Activated T-cell treated with anti-CD3 and anti-CD28 coated beads, Interleukin-2, amount 50 U/mL, for 4 hours (primary cell): ENCODE measurements around the gene DNPH1. TPM values are rescaled to one million over a fixed set of nuclear protein-coding genes. Genes with fewer than 3 reads are reported as not detected.
A peak's percentile ranks its signal among the peaks of the same experiment; 100 is the strongest.

Experiments
- ATAC-seq, 2 donors: fragments of 200-7000 bp; cut with Tn5 transposase; one replicate each; pipeline ENCODE4 v1.10.0; 2021
- DNase-seq: peaks from one replicate; pipeline ENCODE4 v3.0.0-alpha.2; 2020
- H3K27me3 Mint-ChIP-seq: one replicate; pipeline ENCODE4 v1.8.0; 2021; ENCODE audit warnings: low read depth, mixed read lengths
- H3K36me3 Mint-ChIP-seq: one replicate; pipeline ENCODE4 v1.8.0; 2022; ENCODE audit warnings: mixed read lengths; ENCODE audit not compliant: insufficient read depth
- H3K4me1 Mint-ChIP-seq: one replicate; pipeline ENCODE4 v1.8.0; 2021; ENCODE audit warnings: low read depth, mixed read lengths
- H3K4me3 Mint-ChIP-seq: one replicate; pipeline ENCODE4 v1.8.0; 2021; ENCODE audit warnings: mild to moderate bottlenecking, moderate library complexity, mixed read lengths
- H3K9me3 Mint-ChIP-seq: one replicate; pipeline ENCODE4 v1.8.0; 2021; ENCODE audit warnings: mixed read lengths
- total RNA-seq, 3 donors: library from RNA; stranded (reverse); gene quantifications; one replicate each; pipeline ENCODE4 v1.2.1, GENCODE V29; 2021

Gene DNPH1
- total RNA-seq, 3 donors from 2014 or later: 27.5 to 52.1 (median 51.0) TPM

- Mint-ChIP-seq H3K36me3 (peaks cover 24% of the 10 kb centered on the region), H3K9me3 (no peaks in the 10 kb centered on the region), H3K4me1 (no peaks in the 10 kb centered on the region), H3K27me3 (no peaks in the 10 kb centered on the region), H3K4me3 (no peak overlapping the region)
- ATAC-seq (no peak), DNase-seq (no peak)
Observed at GRCh38 chr6:43199912-43200311, 29.4 kb downstream of the DNPH1 start.

DNA sequence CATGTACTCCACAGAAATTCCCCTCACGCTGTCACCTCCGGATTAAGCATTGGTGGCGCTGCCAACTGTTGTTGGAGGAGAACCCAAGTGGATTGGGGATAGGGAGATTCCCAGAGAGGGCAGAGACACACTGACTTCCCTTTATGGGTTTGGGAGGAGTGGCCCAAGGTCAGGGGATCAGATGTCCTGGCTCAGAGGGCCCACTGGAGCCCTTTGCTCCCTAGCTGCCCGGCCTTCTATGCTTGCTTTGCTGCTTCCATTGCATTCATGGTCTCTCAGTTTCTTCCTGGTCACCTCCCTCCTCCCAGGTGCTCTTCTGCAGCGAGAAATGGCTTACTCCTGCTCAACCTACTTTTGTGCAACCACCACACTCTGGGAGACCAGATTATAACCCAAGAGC lies 32.9 kb downstream of the DNPH1 start:
- ATAC-seq (no peak), DNase-seq (no peak)
- H3K36me3 Mint-ChIP-seq: peaks cover 34% of the 10 kb centered on the region
- no peaks in the 10 kb centered on the region for H3K9me3 Mint-ChIP-seq
- no peaks in the 10 kb centered on the region for H3K4me1 Mint-ChIP-seq
- H3K27me3 Mint-ChIP-seq: no peaks in the 10 kb centered on the region
- no peak overlapping the region for H3K4me3 Mint-ChIP-seq

DNA sequence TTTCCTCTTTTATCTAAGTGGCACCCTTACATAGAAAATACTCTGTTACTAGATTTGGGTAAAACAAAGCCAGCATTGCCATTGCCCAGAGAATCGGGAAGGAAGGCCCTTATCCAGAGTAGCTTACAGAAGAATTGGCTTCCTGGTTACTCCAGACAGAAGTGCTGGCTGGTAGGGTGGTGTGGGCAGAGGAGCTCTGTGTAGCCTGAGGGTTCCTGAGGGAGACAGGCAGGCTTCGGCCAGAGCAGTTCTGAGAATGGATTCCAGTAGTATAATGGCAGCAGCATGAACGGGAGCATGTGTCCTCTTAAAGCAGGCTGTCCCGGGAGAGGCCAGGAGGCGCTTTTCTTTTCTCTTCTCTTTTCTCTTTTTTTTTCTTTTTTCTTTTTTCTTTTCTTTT lies 35.4 kb downstream of the DNPH1 start:
- DNase-seq (no peak), ATAC-seq (no peak)
- no peak overlapping the region for H3K4me3 Mint-ChIP-seq
- H3K27me3 Mint-ChIP-seq: no peaks in the 10 kb centered on the region
- no peaks in the 10 kb centered on the region for H3K9me3 Mint-ChIP-seq
- H3K36me3 Mint-ChIP-seq: peaks cover 26% of the 10 kb centered on the region
- H3K4me1 Mint-ChIP-seq: peaks cover 5% of the 10 kb centered on the region

GRCh38 chr6:43192911-43193310 lies 36.4 kb downstream of the DNPH1 start:
- DNase-seq: no peak
- Mint-ChIP-seq H3K4me1 (peaks cover 5% of the 10 kb centered on the region), H3K27me3 (no peaks in the 10 kb centered on the region), H3K4me3 (no peak overlapping the region), H3K9me3 (no peaks in the 10 kb centered on the region), H3K36me3 (peaks cover 30% of the 10 kb centered on the region)
- no peak for ATAC-seq

DNA sequence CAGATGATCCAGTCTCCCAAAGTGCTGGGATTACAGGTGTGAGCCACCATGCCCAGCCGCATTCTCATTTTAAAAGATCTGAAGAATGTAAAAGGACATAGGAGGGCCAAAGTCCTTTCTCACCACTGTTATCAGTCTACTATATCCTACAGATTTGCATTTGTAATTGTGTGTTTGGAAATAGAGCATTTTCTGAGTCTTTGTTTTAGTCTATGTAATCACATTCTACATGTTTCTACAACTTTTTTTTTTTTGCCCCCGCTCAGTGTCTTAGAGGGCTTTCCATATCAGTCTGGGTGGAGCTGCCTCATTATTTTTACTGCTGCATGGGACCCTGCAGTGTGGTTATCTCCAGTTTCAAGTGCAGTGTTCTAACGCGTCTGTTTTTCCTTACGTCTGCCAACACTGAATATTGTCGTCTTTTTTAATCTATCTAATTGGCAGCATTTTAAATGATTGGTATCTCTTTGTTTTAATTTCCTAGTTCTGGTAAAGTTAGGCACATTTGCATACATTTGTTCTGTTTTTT lies 39.4 kb downstream of the DNPH1 start:
- no peak overlapping the region for H3K4me3 Mint-ChIP-seq
- no peaks in the 10 kb centered on the region for H3K27me3 Mint-ChIP-seq
- no peaks in the 10 kb centered on the region for H3K9me3 Mint-ChIP-seq
- DNase-seq (no peak), ATAC-seq (no peak)
- peaks cover 28% of the 10 kb centered on the region for H3K36me3 Mint-ChIP-seq
- H3K4me1 Mint-ChIP-seq: peaks cover 19% of the 10 kb centered on the region

- DNase-seq (no peak), ATAC-seq (no peak)
- peaks cover 33% of the 10 kb centered on the region for H3K4me1 Mint-ChIP-seq
- peaks cover 25% of the 10 kb centered on the region for H3K36me3 Mint-ChIP-seq
- no peak overlapping the region for H3K4me3 Mint-ChIP-seq
- no peaks in the 10 kb centered on the region for H3K9me3 Mint-ChIP-seq
- no peaks in the 10 kb centered on the region for H3K27me3 Mint-ChIP-seq
Observed at GRCh38 chr6:43188426-43188825, 40.9 kb downstream of the DNPH1 start.

DNA sequence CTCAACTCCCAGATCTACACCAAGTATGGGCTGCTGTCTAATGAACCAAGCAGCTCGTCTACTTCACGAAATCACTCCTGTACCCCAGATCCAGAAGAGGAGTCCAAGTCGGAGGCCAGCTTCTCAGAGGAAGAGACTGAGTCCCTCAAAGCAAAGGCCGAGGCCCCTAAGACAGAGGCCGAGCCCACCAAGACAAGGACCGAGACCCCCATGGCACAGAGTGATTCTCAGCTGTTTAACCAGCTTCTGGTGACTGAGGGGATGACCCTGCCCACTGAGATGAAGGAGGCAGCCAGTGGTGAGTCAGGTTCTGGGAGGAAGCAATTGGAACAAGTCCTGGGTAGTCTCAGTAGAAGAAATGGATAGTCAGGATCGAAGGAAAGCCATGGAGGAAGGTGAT lies 41.5 kb downstream of the DNPH1 start:
- no peaks in the 10 kb centered on the region for H3K9me3 Mint-ChIP-seq
- ATAC-seq (no peak), DNase-seq (no peak)
- H3K27me3 Mint-ChIP-seq: no peaks in the 10 kb centered on the region
- peaks cover 20% of the 10 kb centered on the region for H3K36me3 Mint-ChIP-seq
- no peak overlapping the region for H3K4me3 Mint-ChIP-seq
- H3K4me1 Mint-ChIP-seq: peaks cover 39% of the 10 kb centered on the region

GRCh38 chr6:43186706-43187105 lies 42.6 kb downstream of the DNPH1 start:
- ATAC-seq: no peak
- H3K36me3 Mint-ChIP-seq: peaks cover 18% of the 10 kb centered on the region
- no peak overlapping the region for H3K4me3 Mint-ChIP-seq
- DNase-seq: no peak
- no peaks in the 10 kb centered on the region for H3K9me3 Mint-ChIP-seq
- no peaks in the 10 kb centered on the region for H3K27me3 Mint-ChIP-seq
- peaks cover 44% of the 10 kb centered on the region for H3K4me1 Mint-ChIP-seq

- no peaks in the 10 kb centered on the region for H3K9me3 Mint-ChIP-seq
- H3K4me3 Mint-ChIP-seq: no peak overlapping the region
- H3K36me3 Mint-ChIP-seq: peaks cover 18% of the 10 kb centered on the region
- DNase-seq (no peak), ATAC-seq (no peak)
- peaks cover 50% of the 10 kb centered on the region for H3K4me1 Mint-ChIP-seq
- no peaks in the 10 kb centered on the region for H3K27me3 Mint-ChIP-seq
Observed at GRCh38 chr6:43186019-43186418, 43.3 kb downstream of the DNPH1 start.

GRCh38 chr6:43185391-43185985 lies 43.8 kb downstream of the DNPH1 start:
- H3K27me3 Mint-ChIP-seq: no peaks in the 10 kb centered on the region
- H3K4me1 Mint-ChIP-seq: peaks cover 48% of the 10 kb centered on the region
- peak overlapping the region; percentile 2 for H3K4me3 Mint-ChIP-seq
- DNase-seq (no peak), ATAC-seq (no peak)
- no peaks in the 10 kb centered on the region for H3K9me3 Mint-ChIP-seq
- peaks cover 18% of the 10 kb centered on the region for H3K36me3 Mint-ChIP-seq

DNA sequence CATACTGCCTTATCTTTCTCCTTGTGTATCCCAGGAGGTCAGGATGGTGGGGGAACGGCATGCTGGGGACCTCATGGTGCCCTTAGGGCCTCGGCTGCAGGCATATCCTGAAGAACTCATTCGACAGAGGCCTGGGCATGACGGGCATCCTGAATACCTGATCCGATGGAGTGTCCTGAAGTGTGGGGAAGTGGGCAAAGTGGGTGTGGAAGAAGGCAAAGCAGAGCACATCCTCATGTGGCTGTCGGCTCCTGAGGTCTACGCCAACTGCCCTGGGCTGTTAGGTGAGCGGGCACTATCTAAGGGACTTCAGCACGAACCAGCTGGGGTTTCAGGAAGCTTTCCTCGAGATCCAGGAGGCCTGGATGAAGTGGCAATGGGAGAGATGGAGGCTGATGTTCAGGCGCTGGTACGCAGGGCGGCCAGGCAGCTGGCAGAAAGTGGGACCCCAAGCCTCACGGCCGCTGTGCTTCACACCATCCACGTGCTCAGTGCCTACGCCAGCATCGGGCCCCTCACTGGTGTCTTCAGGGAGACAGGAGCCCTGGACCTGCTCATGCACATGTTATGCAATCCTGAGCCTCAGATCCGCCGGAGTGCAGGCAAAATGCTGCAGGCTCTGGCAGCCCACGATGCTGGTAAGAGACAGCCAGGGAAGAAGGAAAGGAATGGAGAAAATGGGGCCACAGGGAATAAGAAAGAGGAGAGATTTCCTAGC lies 44.9 kb downstream of the DNPH1 start:
- peak overlapping the region; percentile 40 for H3K4me3 Mint-ChIP-seq
- DNase-seq (no peak), ATAC-seq (no peak)
- no peaks in the 10 kb centered on the region for H3K27me3 Mint-ChIP-seq
- no peaks in the 10 kb centered on the region for H3K9me3 Mint-ChIP-seq
- H3K36me3 Mint-ChIP-seq: peaks cover 16% of the 10 kb centered on the region
- peaks cover 47% of the 10 kb centered on the region for H3K4me1 Mint-ChIP-seq

DNA sequence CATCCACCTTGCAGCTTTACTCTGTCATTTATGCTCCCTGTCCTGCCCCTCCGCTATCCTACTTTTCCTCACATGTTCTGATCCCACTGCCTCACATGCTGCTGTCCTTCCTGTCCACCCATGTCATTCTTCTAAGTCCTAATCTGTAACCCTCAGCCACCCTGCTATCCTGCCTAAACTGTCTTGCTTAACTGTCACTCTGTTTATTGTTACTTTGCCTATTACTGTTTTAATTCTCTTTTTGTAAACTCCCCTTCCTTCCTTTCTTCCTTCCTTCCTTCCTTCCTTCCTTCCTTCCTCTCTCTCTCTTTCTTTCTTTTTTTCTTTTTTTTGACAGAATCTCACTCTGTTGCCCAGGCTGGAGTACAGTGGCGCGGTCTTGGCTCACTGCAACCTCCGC lies 45.8 kb downstream of the DNPH1 start:
- H3K9me3 Mint-ChIP-seq: no peaks in the 10 kb centered on the region
- peaks cover 13% of the 10 kb centered on the region for H3K36me3 Mint-ChIP-seq
- H3K4me3 Mint-ChIP-seq: peak overlapping the region; percentile 89
- H3K4me1 Mint-ChIP-seq: peaks cover 47% of the 10 kb centered on the region
- H3K27me3 Mint-ChIP-seq: no peaks in the 10 kb centered on the region
- DNase-seq (no peak), ATAC-seq (no peak)

DNA sequence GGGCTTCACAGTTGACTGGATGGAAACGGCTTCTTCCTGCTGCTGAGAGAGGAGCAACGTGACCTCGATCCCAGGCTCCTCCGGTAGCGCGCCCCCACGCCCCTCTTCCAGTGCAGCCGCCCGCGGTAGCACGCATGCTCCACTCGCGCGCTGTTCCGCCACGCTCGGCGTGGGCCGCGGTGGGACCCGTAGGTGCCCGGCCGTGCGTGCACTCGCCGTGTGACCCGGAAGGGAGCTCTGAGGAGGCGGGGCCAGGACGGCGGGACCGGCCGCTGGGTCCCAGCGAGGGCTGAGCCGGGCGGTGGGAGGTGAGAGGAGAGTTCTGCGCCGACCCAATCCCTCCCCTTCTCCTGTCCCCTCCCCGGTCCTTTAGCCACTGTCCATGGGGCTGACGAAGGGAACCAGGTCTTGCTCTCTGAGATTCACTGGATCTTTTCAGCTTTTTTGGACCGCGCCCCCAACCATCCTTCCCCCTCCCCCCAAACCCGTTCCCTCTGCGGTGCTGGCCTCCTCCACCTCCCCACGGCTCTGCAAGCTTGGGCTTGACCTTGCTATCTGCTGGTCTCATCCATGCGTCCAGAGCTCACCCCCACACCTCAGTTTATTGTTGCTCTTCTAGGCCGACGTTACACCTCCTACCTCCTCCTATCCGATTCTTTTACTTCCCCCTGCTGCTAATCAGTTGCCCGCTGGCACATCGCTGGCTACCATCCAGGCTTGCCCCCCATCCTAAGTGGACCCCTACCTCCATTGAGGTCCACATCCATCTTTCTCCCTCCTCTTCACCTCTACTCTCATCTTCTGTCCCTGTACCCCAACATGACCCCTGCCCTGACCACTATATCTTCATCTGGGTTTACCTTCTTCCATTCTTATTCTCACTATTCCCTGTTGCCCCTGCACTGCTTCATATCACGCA lies 47.1 kb downstream of the DNPH1 start, which contains the start of gene CUL9:
Gene CUL9 (plus strand): TSS at position 255 of the 919 bp plus-strand sequence. CDS start 2,115 bp downstream, outside the sequence.
- Mint-ChIP-seq H3K4me1 (peaks cover 47% of the 10 kb centered on the region), H3K4me3 (peak within 1 kb of the TSS; percentile 89), H3K36me3 (peaks cover 15% of the 10 kb centered on the region), H3K27me3 (no peaks in the 10 kb centered on the region), H3K9me3 (no peaks in the 10 kb centered on the region)
- DNase-seq (peak; percentile 68), ATAC-seq (peak; percentile 96)

DNA sequence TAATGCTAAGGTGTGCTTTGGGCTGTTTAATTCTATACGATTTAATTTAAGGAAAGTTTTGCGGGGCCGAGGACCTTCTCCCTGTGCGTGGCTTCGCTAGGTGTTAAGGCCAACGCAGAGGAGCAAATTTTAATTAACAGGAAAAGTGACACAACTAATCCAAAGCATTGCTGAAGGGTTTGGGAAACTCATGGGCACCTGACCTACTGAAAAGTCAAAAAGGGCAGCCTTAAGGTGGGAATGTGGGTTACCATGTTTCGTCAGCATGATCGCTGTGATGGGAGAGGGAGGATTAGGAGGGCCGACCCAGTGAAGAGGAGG lies 47.7 kb downstream of the DNPH1 start:
- ATAC-seq (no peak), DNase-seq (no peak)
- H3K4me3 Mint-ChIP-seq: peak overlapping the region; percentile 89
- peaks cover 45% of the 10 kb centered on the region for H3K4me1 Mint-ChIP-seq
- peaks cover 14% of the 10 kb centered on the region for H3K36me3 Mint-ChIP-seq
- no peaks in the 10 kb centered on the region for H3K27me3 Mint-ChIP-seq
- H3K9me3 Mint-ChIP-seq: no peaks in the 10 kb centered on the region
